ENCODE measurements around the gene F11R.

Gene F11R

DNA sequence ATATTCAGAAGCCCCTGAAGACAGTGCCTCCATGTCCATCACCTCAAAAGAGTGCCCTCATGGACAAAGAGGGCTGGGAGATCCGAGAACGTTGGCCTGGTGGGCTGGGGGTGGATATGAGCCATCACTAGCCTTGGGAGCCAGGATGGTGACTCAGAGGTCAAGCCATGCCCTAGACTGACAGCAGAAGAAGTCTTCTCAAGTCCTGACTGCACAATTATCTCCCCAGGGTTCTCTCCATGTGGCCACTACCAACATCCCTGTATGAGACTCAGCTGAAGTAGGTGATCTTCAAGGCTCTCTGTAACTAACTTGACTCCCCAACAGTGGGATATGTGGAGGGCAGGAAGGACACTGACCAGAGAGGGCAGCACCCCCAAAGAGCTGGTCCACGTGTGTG lies 31.9 kb upstream of the F11R start (continued):
- TF ChIP-seq ZNF311 (tag by site-specific recombination; IDR thresholded peaks at IDR 0.05; ENCODE audit: borderline replicate concordance) = no peak
- TF ChIP-seq, protein P1, sequence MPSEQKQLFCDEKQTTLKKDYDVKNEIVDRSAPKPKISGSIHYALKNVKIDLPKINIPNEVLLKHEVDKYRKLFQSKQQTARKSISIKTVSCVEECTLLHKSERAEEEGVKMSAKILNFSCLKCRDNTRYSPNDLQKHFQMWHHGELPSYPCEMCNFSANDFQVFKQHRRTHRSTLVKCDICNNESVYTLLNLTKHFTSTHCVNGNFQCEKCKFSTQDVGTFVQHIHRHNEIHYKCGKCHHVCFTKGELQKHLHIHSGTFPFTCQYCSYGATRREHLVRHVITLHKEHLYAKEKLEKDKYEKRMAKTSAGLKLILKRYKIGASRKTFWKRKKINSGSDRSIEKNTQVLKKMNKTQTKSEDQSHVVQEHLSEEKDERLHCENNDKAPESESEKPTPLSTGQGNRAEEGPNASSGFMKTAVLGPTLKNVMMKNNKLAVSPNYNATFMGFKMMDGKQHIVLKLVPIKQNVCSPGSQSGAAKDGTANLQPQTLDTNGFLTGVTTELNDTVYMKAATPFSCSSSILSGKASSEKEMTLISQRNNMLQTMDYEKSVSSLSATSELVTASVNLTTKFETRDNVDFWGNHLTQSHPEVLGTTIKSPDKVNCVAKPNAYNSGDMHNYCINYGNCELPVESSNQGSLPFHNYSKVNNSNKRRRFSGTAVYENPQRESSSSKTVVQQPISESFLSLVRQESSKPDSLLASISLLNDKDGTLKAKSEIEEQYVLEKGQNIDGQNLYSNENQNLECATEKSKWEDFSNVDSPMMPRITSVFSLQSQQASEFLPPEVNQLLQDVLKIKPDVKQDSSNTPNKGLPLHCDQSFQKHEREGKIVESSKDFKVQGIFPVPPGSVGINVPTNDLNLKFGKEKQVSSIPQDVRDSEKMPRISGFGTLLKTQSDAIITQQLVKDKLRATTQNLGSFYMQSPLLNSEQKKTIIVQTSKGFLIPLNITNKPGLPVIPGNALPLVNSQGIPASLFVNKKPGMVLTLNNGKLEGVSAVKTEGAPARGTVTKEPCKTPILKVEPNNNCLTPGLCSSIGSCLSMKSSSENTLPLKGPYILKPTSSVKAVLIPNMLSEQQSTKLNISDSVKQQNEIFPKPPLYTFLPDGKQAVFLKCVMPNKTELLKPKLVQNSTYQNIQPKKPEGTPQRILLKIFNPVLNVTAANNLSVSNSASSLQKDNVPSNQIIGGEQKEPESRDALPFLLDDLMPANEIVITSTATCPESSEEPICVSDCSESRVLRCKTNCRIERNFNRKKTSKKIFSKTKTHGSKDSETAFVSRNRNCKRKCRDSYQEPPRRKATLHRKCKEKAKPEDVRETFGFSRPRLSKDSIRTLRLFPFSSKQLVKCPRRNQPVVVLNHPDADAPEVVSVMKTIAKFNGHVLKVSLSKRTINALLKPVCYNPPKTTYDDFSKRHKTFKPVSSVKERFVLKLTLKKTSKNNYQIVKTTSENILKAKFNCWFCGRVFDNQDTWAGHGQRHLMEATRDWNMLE (tag by site-specific recombination; conservative IDR thresholded peaks at IDR 0.05; ENCODE audit: low read depth) = no peak
- no peak for TF ChIP-seq ZNF202 (tag by site-specific recombination; IDR thresholded peaks at IDR 0.05; ENCODE audit: borderline replicate concordance)
- no peak for TF ChIP-seq ZNF248 (tag by site-specific recombination; IDR thresholded peaks at IDR 0.05)
- TF ChIP-seq, protein P2, sequence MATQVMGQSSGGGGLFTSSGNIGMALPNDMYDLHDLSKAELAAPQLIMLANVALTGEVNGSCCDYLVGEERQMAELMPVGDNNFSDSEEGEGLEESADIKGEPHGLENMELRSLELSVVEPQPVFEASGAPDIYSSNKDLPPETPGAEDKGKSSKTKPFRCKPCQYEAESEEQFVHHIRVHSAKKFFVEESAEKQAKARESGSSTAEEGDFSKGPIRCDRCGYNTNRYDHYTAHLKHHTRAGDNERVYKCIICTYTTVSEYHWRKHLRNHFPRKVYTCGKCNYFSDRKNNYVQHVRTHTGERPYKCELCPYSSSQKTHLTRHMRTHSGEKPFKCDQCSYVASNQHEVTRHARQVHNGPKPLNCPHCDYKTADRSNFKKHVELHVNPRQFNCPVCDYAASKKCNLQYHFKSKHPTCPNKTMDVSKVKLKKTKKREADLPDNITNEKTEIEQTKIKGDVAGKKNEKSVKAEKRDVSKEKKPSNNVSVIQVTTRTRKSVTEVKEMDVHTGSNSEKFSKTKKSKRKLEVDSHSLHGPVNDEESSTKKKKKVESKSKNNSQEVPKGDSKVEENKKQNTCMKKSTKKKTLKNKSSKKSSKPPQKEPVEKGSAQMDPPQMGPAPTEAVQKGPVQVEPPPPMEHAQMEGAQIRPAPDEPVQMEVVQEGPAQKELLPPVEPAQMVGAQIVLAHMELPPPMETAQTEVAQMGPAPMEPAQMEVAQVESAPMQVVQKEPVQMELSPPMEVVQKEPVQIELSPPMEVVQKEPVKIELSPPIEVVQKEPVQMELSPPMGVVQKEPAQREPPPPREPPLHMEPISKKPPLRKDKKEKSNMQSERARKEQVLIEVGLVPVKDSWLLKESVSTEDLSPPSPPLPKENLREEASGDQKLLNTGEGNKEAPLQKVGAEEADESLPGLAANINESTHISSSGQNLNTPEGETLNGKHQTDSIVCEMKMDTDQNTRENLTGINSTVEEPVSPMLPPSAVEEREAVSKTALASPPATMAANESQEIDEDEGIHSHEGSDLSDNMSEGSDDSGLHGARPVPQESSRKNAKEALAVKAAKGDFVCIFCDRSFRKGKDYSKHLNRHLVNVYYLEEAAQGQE (tag by site-specific recombination; IDR thresholded peaks at IDR 0.05) = no peak
- no peak for TF ChIP-seq WT1 (tag by site-specific recombination; IDR thresholded peaks at IDR 0.05)
- no peak for TF ChIP-seq GLIS1 (tag by site-specific recombination; IDR thresholded peaks at IDR 0.05)

DNA sequence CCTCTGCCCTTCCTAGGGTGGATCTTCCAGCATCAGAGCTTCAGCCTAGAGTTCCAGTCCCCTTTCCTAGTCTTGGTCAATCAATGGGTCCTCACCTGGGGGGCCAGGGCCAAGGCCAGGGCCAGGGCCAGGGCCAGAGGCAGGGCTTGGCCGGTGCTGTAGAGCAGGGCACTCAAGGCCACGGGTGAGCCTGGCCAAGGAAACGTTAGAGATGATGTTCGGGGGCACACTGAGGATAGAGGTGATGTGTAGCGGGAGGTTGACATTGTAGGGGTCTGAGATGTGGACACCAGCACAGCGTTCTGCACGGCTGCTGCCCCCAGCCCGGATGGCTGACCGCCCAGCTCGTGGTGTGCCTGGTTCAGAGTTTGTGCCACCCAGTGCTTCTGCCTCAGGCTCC lies 30.3 kb upstream of the F11R start:
- CTCF ChIA-PET = no interaction called here
- H3K4me1 ChIP-seq (ENCODE audit: control insufficient read depth, insufficient read depth, low read length) = no peaks in the 10 kb centered on the region
- POLR2A ChIA-PET = interaction anchor here (1.1 kb wide), 1 partner anchor 66 kb away, joined by 4 read pairs; no protein-coding TSS in a partner anchor
- H3K27ac ChIP-seq (ENCODE audit: extremely low read depth, low read depth, low read length) = no peak overlapping the region
- no peak overlapping the region for H3K4me3 ChIP-seq (ENCODE audit: low read depth, low read length)
- no peaks in the 10 kb centered on the region for H3K36me3 ChIP-seq (ENCODE audit: control insufficient read depth in 2 of 2, insufficient read depth in 1 of 2, low read length in 2 of 2)
- no peaks in the 10 kb centered on the region for H3K9me3 ChIP-seq (ENCODE audit: control insufficient read depth, insufficient read depth, low read depth, low read length)
- no peak for TF ChIP-seq ZNF837 (tag by site-specific recombination; IDR thresholded peaks at IDR 0.05)
- TF ChIP-seq ZNF548 (tag by site-specific recombination; IDR thresholded peaks at IDR 0.05) = no peak
- TF ChIP-seq, protein P3, sequence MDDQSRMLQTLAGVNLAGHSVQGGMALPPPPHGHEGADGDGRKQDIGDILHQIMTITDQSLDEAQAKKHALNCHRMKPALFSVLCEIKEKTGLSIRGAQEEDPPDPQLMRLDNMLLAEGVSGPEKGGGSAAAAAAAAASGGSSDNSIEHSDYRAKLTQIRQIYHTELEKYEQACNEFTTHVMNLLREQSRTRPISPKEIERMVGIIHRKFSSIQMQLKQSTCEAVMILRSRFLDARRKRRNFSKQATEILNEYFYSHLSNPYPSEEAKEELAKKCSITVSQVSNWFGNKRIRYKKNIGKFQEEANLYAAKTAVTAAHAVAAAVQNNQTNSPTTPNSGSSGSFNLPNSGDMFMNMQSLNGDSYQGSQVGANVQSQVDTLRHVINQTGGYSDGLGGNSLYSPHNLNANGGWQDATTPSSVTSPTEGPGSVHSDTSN (CRISPR knock-in tag; IDR thresholded peaks at IDR 0.05) = no peak
- no peak for TF ChIP-seq ZNF571 (tag by site-specific recombination; IDR thresholded peaks at IDR 0.05)
- TF ChIP-seq, protein P4, sequence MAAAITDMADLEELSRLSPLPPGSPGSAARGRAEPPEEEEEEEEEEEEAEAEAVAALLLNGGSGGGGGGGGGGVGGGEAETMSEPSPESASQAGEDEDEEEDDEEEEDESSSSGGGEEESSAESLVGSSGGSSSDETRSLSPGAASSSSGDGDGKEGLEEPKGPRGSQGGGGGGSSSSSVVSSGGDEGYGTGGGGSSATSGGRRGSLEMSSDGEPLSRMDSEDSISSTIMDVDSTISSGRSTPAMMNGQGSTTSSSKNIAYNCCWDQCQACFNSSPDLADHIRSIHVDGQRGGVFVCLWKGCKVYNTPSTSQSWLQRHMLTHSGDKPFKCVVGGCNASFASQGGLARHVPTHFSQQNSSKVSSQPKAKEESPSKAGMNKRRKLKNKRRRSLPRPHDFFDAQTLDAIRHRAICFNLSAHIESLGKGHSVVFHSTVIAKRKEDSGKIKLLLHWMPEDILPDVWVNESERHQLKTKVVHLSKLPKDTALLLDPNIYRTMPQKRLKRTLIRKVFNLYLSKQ (tag by site-specific recombination; IDR thresholded peaks at IDR 0.05; ENCODE audit: borderline replicate concordance) = no peak
- TF ChIP-seq, protein P5, sequence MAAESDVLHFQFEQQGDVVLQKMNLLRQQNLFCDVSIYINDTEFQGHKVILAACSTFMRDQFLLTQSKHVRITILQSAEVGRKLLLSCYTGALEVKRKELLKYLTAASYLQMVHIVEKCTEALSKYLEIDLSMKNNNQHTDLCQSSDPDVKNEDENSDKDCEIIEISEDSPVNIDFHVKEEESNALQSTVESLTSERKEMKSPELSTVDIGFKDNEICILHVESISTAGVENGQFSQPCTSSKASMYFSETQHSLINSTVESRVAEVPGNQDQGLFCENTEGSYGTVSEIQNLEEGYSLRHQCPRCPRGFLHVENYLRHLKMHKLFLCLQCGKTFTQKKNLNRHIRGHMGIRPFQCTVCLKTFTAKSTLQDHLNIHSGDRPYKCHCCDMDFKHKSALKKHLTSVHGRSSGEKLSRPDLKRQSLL (tag by site-specific recombination; IDR thresholded peaks at IDR 0.05) = no peak
- TF ChIP-seq, protein P6, sequence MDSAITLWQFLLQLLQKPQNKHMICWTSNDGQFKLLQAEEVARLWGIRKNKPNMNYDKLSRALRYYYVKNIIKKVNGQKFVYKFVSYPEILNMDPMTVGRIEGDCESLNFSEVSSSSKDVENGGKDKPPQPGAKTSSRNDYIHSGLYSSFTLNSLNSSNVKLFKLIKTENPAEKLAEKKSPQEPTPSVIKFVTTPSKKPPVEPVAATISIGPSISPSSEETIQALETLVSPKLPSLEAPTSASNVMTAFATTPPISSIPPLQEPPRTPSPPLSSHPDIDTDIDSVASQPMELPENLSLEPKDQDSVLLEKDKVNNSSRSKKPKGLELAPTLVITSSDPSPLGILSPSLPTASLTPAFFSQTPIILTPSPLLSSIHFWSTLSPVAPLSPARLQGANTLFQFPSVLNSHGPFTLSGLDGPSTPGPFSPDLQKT (IDR thresholded peaks at IDR 0.05; ENCODE audit: borderline replicate concordance, low read depth, low read length) = no peak
- TF ChIP-seq, protein P7, sequence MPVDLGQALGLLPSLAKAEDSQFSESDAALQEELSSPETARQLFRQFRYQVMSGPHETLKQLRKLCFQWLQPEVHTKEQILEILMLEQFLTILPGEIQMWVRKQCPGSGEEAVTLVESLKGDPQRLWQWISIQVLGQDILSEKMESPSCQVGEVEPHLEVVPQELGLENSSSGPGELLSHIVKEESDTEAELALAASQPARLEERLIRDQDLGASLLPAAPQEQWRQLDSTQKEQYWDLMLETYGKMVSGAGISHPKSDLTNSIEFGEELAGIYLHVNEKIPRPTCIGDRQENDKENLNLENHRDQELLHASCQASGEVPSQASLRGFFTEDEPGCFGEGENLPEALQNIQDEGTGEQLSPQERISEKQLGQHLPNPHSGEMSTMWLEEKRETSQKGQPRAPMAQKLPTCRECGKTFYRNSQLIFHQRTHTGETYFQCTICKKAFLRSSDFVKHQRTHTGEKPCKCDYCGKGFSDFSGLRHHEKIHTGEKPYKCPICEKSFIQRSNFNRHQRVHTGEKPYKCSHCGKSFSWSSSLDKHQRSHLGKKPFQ (tag by site-specific recombination; IDR thresholded peaks at IDR 0.05) = no peak
- TF ChIP-seq ZNF549 (tag by site-specific recombination; IDR thresholded peaks at IDR 0.05) = no peak
- no peak for TF ChIP-seq ZSCAN16 (tag by site-specific recombination; IDR thresholded peaks at IDR 0.05)
- no peak for TF ChIP-seq ZNF112 (tag by site-specific recombination; IDR thresholded peaks at IDR 0.05)
